Measurements from ENCODE around the gene YWHAB. TPM values are rescaled to one million over a fixed set of nuclear protein-coding genes. Genes with fewer than 3 reads are reported as not detected.

Gene YWHAB
- total and polyA plus RNA-seq, 2 donors (not counting 3 experiments of a cell fraction or from before 2014, with no cell fraction given) = 65.9 to 255 TPM

DNA sequence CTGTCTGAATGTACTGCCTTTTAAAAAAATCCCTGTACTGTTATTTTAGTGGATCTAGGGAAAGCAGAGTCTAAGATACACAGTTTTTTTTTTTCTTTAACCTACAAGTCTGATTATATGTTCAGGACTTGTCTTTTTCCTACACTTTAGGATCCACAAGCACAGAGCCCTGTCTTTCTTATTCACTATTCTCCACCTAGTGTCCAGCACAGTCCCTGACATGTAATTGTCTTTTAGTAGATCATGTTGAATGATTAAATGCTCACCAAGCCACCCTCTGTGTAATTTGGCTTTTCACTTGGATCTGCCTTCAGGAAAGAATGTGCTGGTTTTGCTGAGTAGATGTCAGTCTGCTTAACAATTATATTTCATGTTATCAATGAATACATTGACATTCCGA lies 35.8 kb upstream of the YWHAB start:
- CTCF ChIA-PET = no interaction called here
- POLR2A ChIA-PET = interaction anchor here (0.6 kb wide), 1 partner anchor 181 kb away, joined by 3 read pairs; no protein-coding TSS in a partner anchor
- no peak for TF ChIP-seq POLR2AphosphoS5 (IDR thresholded peaks at IDR 0.05; ENCODE audit: insufficient read depth, low read depth, low read length)
- TF ChIP-seq, protein P1, sequence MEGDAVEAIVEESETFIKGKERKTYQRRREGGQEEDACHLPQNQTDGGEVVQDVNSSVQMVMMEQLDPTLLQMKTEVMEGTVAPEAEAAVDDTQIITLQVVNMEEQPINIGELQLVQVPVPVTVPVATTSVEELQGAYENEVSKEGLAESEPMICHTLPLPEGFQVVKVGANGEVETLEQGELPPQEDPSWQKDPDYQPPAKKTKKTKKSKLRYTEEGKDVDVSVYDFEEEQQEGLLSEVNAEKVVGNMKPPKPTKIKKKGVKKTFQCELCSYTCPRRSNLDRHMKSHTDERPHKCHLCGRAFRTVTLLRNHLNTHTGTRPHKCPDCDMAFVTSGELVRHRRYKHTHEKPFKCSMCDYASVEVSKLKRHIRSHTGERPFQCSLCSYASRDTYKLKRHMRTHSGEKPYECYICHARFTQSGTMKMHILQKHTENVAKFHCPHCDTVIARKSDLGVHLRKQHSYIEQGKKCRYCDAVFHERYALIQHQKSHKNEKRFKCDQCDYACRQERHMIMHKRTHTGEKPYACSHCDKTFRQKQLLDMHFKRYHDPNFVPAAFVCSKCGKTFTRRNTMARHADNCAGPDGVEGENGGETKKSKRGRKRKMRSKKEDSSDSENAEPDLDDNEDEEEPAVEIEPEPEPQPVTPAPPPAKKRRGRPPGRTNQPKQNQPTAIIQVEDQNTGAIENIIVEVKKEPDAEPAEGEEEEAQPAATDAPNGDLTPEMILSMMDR (IDR thresholded peaks at IDR 0.05; ENCODE audit: extremely low read depth in 1 of 2, insufficient read depth in 1 of 2, low read depth in 1 of 2, low read length in 2 of 2) = no peak
- intact Hi-C loops (cut with micrococcal nuclease) = no loop called here
- Histone ChIP-seq H3K9me1 (replicated peaks; ENCODE audit: control insufficient read depth, extremely low read depth, insufficient read depth, low read length) (no peaks in the 10 kb centered on the region), H3K9me3 (replicated peaks; ENCODE audit: control insufficient read depth, insufficient read depth, low read length) (no peaks in the 10 kb centered on the region), H3K4me3 (replicated peaks in 1 of 3; ENCODE audit: insufficient read depth in 1 of 3, low read depth in 1 of 3, low read length in 3 of 3) (no peak overlapping the region), H3K4me1 (ENCODE audit: control insufficient read depth, extremely low read depth, insufficient read depth, low read length) (no peaks in the 10 kb centered on the region), H2AFZ (ENCODE audit: low read depth, low read length) (no peak overlapping the region), H3K4me2 (ENCODE audit: insufficient read depth, low read length) (no peak overlapping the region), H3K27ac (ENCODE audit: insufficient read depth, low read depth, low read length) (no peak overlapping the region), H4K20me1 (replicated peaks; ENCODE audit: control insufficient read depth, extremely low read depth, insufficient read depth, low read length) (no peaks in the 10 kb centered on the region), H3K79me2 (ENCODE audit: control insufficient read depth, insufficient read depth, low read length) (no peaks in the 10 kb centered on the region), H3K36me3 (ENCODE audit: control insufficient read depth in 2 of 2, extremely low read depth in 1 of 2, insufficient read depth in 2 of 2, low read length in 2 of 2) (no peaks in the 10 kb centered on the region), H3K27me3 (ENCODE audit: control insufficient read depth in 2 of 2, insufficient read depth in 2 of 2, low read length in 2 of 2) (peaks cover 0 to 2% of the 10 kb centered on the region in 2 experiments), H3K9ac (replicated peaks; ENCODE audit: extremely low read depth, insufficient read depth, low read length) (no peak overlapping the region)
- dilution Hi-C loops (cut with MboI; ENCODE audit: extremely low pct_ligation_motif_present, low sequenced_read_pairs) = no loop called here
- BruUV-seq (replicated peaks) = no TSS peak
- DNase-seq (ENCODE audit: low read depth, low spot score) (no peak), FAIRE-seq (no peak)

DNA sequence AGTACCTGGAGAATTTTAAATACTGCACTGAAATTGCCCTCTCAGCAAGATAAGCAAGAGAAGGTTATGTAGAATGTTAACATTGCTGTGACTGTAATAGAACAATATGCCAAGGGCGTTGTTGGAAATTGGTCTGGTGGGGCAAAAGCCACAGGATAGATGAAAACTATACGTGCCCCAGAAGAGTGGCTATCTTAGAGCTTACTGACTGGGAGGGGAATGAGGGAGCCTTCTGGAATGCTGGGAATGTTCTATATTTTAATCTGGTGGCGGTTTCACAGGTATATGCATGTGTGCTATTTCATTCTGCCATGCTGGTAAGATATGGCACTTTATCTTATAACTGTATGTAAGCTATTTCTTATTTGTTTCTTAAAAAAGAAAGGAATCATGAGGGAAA lies 35.2 kb upstream of the YWHAB start:
- Histone ChIP-seq H3K9me3 (replicated peaks; ENCODE audit: control insufficient read depth, insufficient read depth, low read length) (no peaks in the 10 kb centered on the region), H3K4me2 (ENCODE audit: insufficient read depth, low read length) (no peak overlapping the region), H3K4me3 (replicated peaks in 1 of 3; ENCODE audit: insufficient read depth in 1 of 3, low read depth in 1 of 3, low read length in 3 of 3) (no peak overlapping the region), H3K9ac (replicated peaks; ENCODE audit: extremely low read depth, insufficient read depth, low read length) (no peak overlapping the region), H4K20me1 (replicated peaks; ENCODE audit: control insufficient read depth, extremely low read depth, insufficient read depth, low read length) (no peaks in the 10 kb centered on the region), H3K9me1 (replicated peaks; ENCODE audit: control insufficient read depth, extremely low read depth, insufficient read depth, low read length) (no peaks in the 10 kb centered on the region), H3K36me3 (ENCODE audit: control insufficient read depth in 2 of 2, extremely low read depth in 1 of 2, insufficient read depth in 2 of 2, low read length in 2 of 2) (no peaks in the 10 kb centered on the region), H3K79me2 (ENCODE audit: control insufficient read depth, insufficient read depth, low read length) (no peaks in the 10 kb centered on the region), H2AFZ (ENCODE audit: low read depth, low read length) (no peak overlapping the region), H3K27me3 (ENCODE audit: control insufficient read depth in 2 of 2, insufficient read depth in 2 of 2, low read length in 2 of 2) (peaks cover 0 to 2% of the 10 kb centered on the region in 2 experiments), H3K27ac (ENCODE audit: insufficient read depth, low read depth, low read length) (no peak overlapping the region), H3K4me1 (ENCODE audit: control insufficient read depth, extremely low read depth, insufficient read depth, low read length) (no peaks in the 10 kb centered on the region)
- CTCF ChIA-PET = no interaction called here
- dilution Hi-C loops (cut with MboI; ENCODE audit: extremely low pct_ligation_motif_present, low sequenced_read_pairs) = no loop called here
- FAIRE-seq (no peak), DNase-seq (ENCODE audit: low read depth, low spot score) (no peak)
- intact Hi-C loops (cut with micrococcal nuclease) = no loop called here
- BruUV-seq (replicated peaks) = no TSS peak
- POLR2A ChIA-PET = interaction anchor here (0.6 kb wide), 1 partner anchor 182 kb away, joined by 3 read pairs; no protein-coding TSS in a partner anchor
- TF ChIP-seq, protein P1 (IDR thresholded peaks at IDR 0.05; ENCODE audit: extremely low read depth in 1 of 2, insufficient read depth in 1 of 2, low read depth in 1 of 2, low read length in 2 of 2) = no peak
- no peak for TF ChIP-seq POLR2AphosphoS5 (IDR thresholded peaks at IDR 0.05; ENCODE audit: insufficient read depth, low read depth, low read length)
- no peak for TF ChIP-seq FOS (IDR thresholded peaks at IDR 0.05; ENCODE audit: borderline replicate concordance, insufficient read depth, low read length)
- no peak for TF ChIP-seq JUN (IDR thresholded peaks at IDR 0.05; ENCODE audit: borderline replicate concordance, insufficient read depth, insufficient read length, low read depth)
- no peak for TF ChIP-seq MYC (IDR thresholded peaks at IDR 0.05; ENCODE audit: low read depth, low read length)
- TF ChIP-seq EZH2 (IDR thresholded peaks at IDR 0.05; ENCODE audit: borderline replicate concordance, low read depth, low read length, severe bottlenecking) = no peak
- TF ChIP-seq POLR2A (IDR thresholded peaks at IDR 0.05; ENCODE audit: low read depth, low read length) = no peak
- no peak for TF ChIP-seq GATA2 (IDR thresholded peaks at IDR 0.05; ENCODE audit: insufficient read depth, insufficient read length, low read depth, low read length)
- TF ChIP-seq, protein P2, sequence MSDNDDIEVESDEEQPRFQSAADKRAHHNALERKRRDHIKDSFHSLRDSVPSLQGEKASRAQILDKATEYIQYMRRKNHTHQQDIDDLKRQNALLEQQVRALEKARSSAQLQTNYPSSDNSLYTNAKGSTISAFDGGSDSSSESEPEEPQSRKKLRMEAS (IDR thresholded peaks at IDR 0.05; ENCODE audit: insufficient read depth, insufficient read length) = no peak
